ENCODE measurements around the gene LILRA1. TPM values are rescaled to one million over a fixed set of nuclear protein-coding genes. Genes with fewer than 3 reads are reported as not detected.
"Not testable (repeated sequence)": the region's sequence is repeated elsewhere in the genome, so short reads cannot be mapped to it uniquely, and the experiment has no call there.

Gene LILRA1
- total RNA-seq, 1 donor from 2014 or later: not detected

GRCh38 chr19:54593931-54594626 lies 647 bp downstream of the LILRA1 start:
- H3K9me3 Mint-ChIP-seq; H3K27me3 Mint-ChIP-seq (ENCODE audit: low read depth); H3K4me1 Mint-ChIP-seq (ENCODE audit: low read depth); DNase-seq (ENCODE audit: low spot score); H3K27ac Mint-ChIP-seq; H3K36me3 Mint-ChIP-seq (ENCODE audit: low read depth); H3K4me3 Mint-ChIP-seq (ENCODE audit: low read depth); intact Hi-C loops (cut with micrococcal nuclease): not testable (repeated sequence)

GRCh38 chr19:54594737-54595136 lies 1.3 kb downstream of the LILRA1 start:
- no peak for DNase-seq (ENCODE audit: low spot score)
- Mint-ChIP-seq H3K4me3 (ENCODE audit: low read depth) (no peak overlapping the region), H3K27ac (no peak overlapping the region), H3K36me3 (ENCODE audit: low read depth) (no peaks in the 10 kb centered on the region), H3K27me3 (ENCODE audit: low read depth) (peaks cover 5% of the 10 kb centered on the region), H3K4me1 (ENCODE audit: low read depth) (no peaks in the 10 kb centered on the region), H3K9me3 (no peaks in the 10 kb centered on the region)
- intact Hi-C loops (cut with micrococcal nuclease): no loop called here

- DNase-seq (ENCODE audit: low spot score); intact Hi-C loops (cut with micrococcal nuclease); H3K36me3 Mint-ChIP-seq (ENCODE audit: low read depth); H3K4me3 Mint-ChIP-seq (ENCODE audit: low read depth); H3K4me1 Mint-ChIP-seq (ENCODE audit: low read depth); H3K27ac Mint-ChIP-seq; H3K27me3 Mint-ChIP-seq (ENCODE audit: low read depth); H3K9me3 Mint-ChIP-seq: not testable (repeated sequence)
These were observed 2.4 kb downstream of the LILRA1 start for GRCh38 chr19:54595680-54596436.

GRCh38 chr19:54600212-54600611 lies 6.8 kb downstream of the LILRA1 start:
- H3K27ac Mint-ChIP-seq: no peak overlapping the region
- H3K27me3 Mint-ChIP-seq (ENCODE audit: low read depth): peaks cover 2% of the 10 kb centered on the region
- DNase-seq (ENCODE audit: low spot score): no peak
- no peak overlapping the region for H3K4me3 Mint-ChIP-seq (ENCODE audit: low read depth)
- intact Hi-C loops (cut with micrococcal nuclease): no loop called here
- no peaks in the 10 kb centered on the region for H3K36me3 Mint-ChIP-seq (ENCODE audit: low read depth)
- H3K9me3 Mint-ChIP-seq: peaks cover 3% of the 10 kb centered on the region
- no peaks in the 10 kb centered on the region for H3K4me1 Mint-ChIP-seq (ENCODE audit: low read depth)

- no peaks in the 10 kb centered on the region for H3K4me1 Mint-ChIP-seq (ENCODE audit: low read depth)
- H3K4me3 Mint-ChIP-seq (ENCODE audit: low read depth): no peak overlapping the region
- no peak overlapping the region for H3K27ac Mint-ChIP-seq
- no peaks in the 10 kb centered on the region for H3K36me3 Mint-ChIP-seq (ENCODE audit: low read depth)
- DNase-seq (ENCODE audit: low spot score): no peak
- peaks cover 3% of the 10 kb centered on the region for H3K9me3 Mint-ChIP-seq
- intact Hi-C loops (cut with micrococcal nuclease): no loop called here
- peaks cover 2% of the 10 kb centered on the region for H3K27me3 Mint-ChIP-seq (ENCODE audit: low read depth)
These were observed 12.8 kb downstream of the LILRA1 start for GRCh38 chr19:54606230-54606629.

- H3K9me3 Mint-ChIP-seq: peaks cover 3% of the 10 kb centered on the region
- DNase-seq (ENCODE audit: low spot score): no peak
- intact Hi-C loops (cut with micrococcal nuclease): no loop called here
These were observed 13.7 kb downstream of the LILRA1 start for GRCh38 chr19:54606891-54607784.

GRCh38 chr19:54607785-54608150 lies 14.3 kb downstream of the LILRA1 start:
- no peaks in the 10 kb centered on the region for H3K4me1 Mint-ChIP-seq (ENCODE audit: low read depth)
- H3K27ac Mint-ChIP-seq: no peak overlapping the region
- H3K4me3 Mint-ChIP-seq (ENCODE audit: low read depth): no peak overlapping the region
- peaks cover 2% of the 10 kb centered on the region for H3K27me3 Mint-ChIP-seq (ENCODE audit: low read depth)
- peaks cover 3% of the 10 kb centered on the region for H3K9me3 Mint-ChIP-seq
- no peak for DNase-seq (ENCODE audit: low spot score)
- no peaks in the 10 kb centered on the region for H3K36me3 Mint-ChIP-seq (ENCODE audit: low read depth)
- intact Hi-C loops (cut with micrococcal nuclease): no loop called here

More at GRCh38 chr19:54606891-54607784, 13.7 kb downstream of the LILRA1 start:
- Mint-ChIP-seq H3K27ac (no peak overlapping the region), H3K36me3 (ENCODE audit: low read depth) (no peaks in the 10 kb centered on the region), H3K27me3 (ENCODE audit: low read depth) (peaks cover 2% of the 10 kb centered on the region), H3K4me3 (ENCODE audit: low read depth) (no peak overlapping the region), H3K4me1 (ENCODE audit: low read depth) (no peaks in the 10 kb centered on the region)

- peaks cover 3% of the 10 kb centered on the region for H3K9me3 Mint-ChIP-seq
- H3K27ac Mint-ChIP-seq: no peak overlapping the region
- H3K36me3 Mint-ChIP-seq (ENCODE audit: low read depth): no peaks in the 10 kb centered on the region
- H3K4me1 Mint-ChIP-seq (ENCODE audit: low read depth): no peaks in the 10 kb centered on the region
- peaks cover 2% of the 10 kb centered on the region for H3K27me3 Mint-ChIP-seq (ENCODE audit: low read depth)
- no peak for DNase-seq (ENCODE audit: low spot score)
- intact Hi-C loops (cut with micrococcal nuclease): no loop called here
- H3K4me3 Mint-ChIP-seq (ENCODE audit: low read depth): no peak overlapping the region
These were observed 14.8 kb downstream of the LILRA1 start for GRCh38 chr19:54608205-54608604.

- peaks cover 2% of the 10 kb centered on the region for H3K27me3 Mint-ChIP-seq (ENCODE audit: low read depth)
- no peak for DNase-seq (ENCODE audit: low spot score)
- no peak overlapping the region for H3K27ac Mint-ChIP-seq
- intact Hi-C loops (cut with micrococcal nuclease): no loop called here
- no peaks in the 10 kb centered on the region for H3K4me1 Mint-ChIP-seq (ENCODE audit: low read depth)
- no peaks in the 10 kb centered on the region for H3K36me3 Mint-ChIP-seq (ENCODE audit: low read depth)
- H3K4me3 Mint-ChIP-seq (ENCODE audit: low read depth): no peak overlapping the region
- peaks cover 3% of the 10 kb centered on the region for H3K9me3 Mint-ChIP-seq
These were observed 15.4 kb downstream of the LILRA1 start for GRCh38 chr19:54608792-54609191.

- DNase-seq (ENCODE audit: low spot score): no peak
- Mint-ChIP-seq H3K27me3 (ENCODE audit: low read depth) (peaks cover 2% of the 10 kb centered on the region), H3K9me3 (peaks cover 3% of the 10 kb centered on the region), H3K4me1 (ENCODE audit: low read depth) (no peaks in the 10 kb centered on the region), H3K27ac (no peak overlapping the region), H3K36me3 (ENCODE audit: low read depth) (no peaks in the 10 kb centered on the region), H3K4me3 (ENCODE audit: low read depth) (no peak overlapping the region)
- intact Hi-C loops (cut with micrococcal nuclease): no loop called here
These were observed 15.9 kb downstream of the LILRA1 start for GRCh38 chr19:54609356-54609791.

- no peak for DNase-seq (ENCODE audit: low spot score)
- H3K36me3 Mint-ChIP-seq (ENCODE audit: low read depth): no peaks in the 10 kb centered on the region
- H3K4me1 Mint-ChIP-seq (ENCODE audit: low read depth): peaks cover 2% of the 10 kb centered on the region
- H3K4me3 Mint-ChIP-seq (ENCODE audit: low read depth): no peak overlapping the region
- peaks cover 3% of the 10 kb centered on the region for H3K27me3 Mint-ChIP-seq (ENCODE audit: low read depth)
- intact Hi-C loops (cut with micrococcal nuclease): no loop called here
- H3K27ac Mint-ChIP-seq: no peak overlapping the region
- no peaks in the 10 kb centered on the region for H3K9me3 Mint-ChIP-seq
These were observed 19.0 kb downstream of the LILRA1 start for GRCh38 chr19:54612428-54612827.

- Mint-ChIP-seq H3K9me3 (no peaks in the 10 kb centered on the region), H3K27me3 (ENCODE audit: low read depth) (peaks cover 3% of the 10 kb centered on the region), H3K4me1 (ENCODE audit: low read depth) (peaks cover 2% of the 10 kb centered on the region), H3K27ac (no peak overlapping the region), H3K36me3 (ENCODE audit: low read depth) (no peaks in the 10 kb centered on the region), H3K4me3 (ENCODE audit: low read depth) (no peak overlapping the region)
- intact Hi-C loops (cut with micrococcal nuclease): no loop called here
- no peak for DNase-seq (ENCODE audit: low spot score)
These were observed 21.3 kb downstream of the LILRA1 start for GRCh38 chr19:54614726-54615125.

Data from activated T-helper 2 cell treated with anti-CD3 and anti-CD28 coated beads, Interferon-gamma antibody, Interleukin-2, Interleukin-4, amounts not matched to agents 10 μg/mL and 5 μg/mL and 100 μg/mL, durations not matched to agents 14 hours and 24 hours and 36 hours (primary cell).